NCI-H1436 (cell line): ENCODE results near the gene COL8A1.

ENCODE experiments used
- DNase-seq: peaks from one replicate; lab custom pipeline; 2025; lab: John Stamatoyannopoulos, UW

The COL8A1 gene

GRCh38 chr3:99674086-99674789 lies 35.8 kb downstream of the COL8A1 start:
- DNase-seq: no peak

- no peak for DNase-seq
Measured at GRCh38 chr3:99678023-99678422, 39.6 kb downstream of the COL8A1 start.

- no peak for DNase-seq
Measured at GRCh38 chr3:99678896-99679295, 40.5 kb downstream of the COL8A1 start.

GRCh38 chr3:99681512-99681911 lies 43.1 kb downstream of the COL8A1 start:
- no peak for DNase-seq

GRCh38 chr3:99681976-99682375 lies 43.6 kb downstream of the COL8A1 start:
- DNase-seq: no peak

GRCh38 chr3:99683465-99683864 lies 45.1 kb downstream of the COL8A1 start:
- no peak for DNase-seq

- no peak for DNase-seq
Measured at GRCh38 chr3:99683876-99684275, 45.5 kb downstream of the COL8A1 start.

- no peak for DNase-seq
Measured at GRCh38 chr3:99684644-99685043, 46.2 kb downstream of the COL8A1 start.

GRCh38 chr3:99686469-99686868 lies 48.1 kb downstream of the COL8A1 start:
- DNase-seq: no peak

GRCh38 chr3:99686955-99687612 lies 48.7 kb downstream of the COL8A1 start:
- DNase-seq: peak; percentile 11

GRCh38 chr3:99690761-99691369 lies 52.5 kb downstream of the COL8A1 start:
- no peak for DNase-seq

GRCh38 chr3:99693636-99694035 lies 55.2 kb downstream of the COL8A1 start:
- no peak for DNase-seq

GRCh38 chr3:99696497-99696896 lies 58.1 kb downstream of the COL8A1 start:
- no peak for DNase-seq

GRCh38 chr3:99697250-99697649 lies 58.9 kb downstream of the COL8A1 start:
- no peak for DNase-seq

GRCh38 chr3:99698932-99699331 lies 60.5 kb downstream of the COL8A1 start:
- no peak for DNase-seq

GRCh38 chr3:99699841-99700240 lies 61.4 kb downstream of the COL8A1 start:
- no peak for DNase-seq

- DNase-seq: no peak
Measured at GRCh38 chr3:99700631-99701268, 62.4 kb downstream of the COL8A1 start.

GRCh38 chr3:99702953-99703943 lies 64.9 kb downstream of the COL8A1 start:
- DNase-seq: no peak

- no peak for DNase-seq
Measured at GRCh38 chr3:99704417-99704816, 66.0 kb downstream of the COL8A1 start.

GRCh38 chr3:99706410-99706809 lies 68.0 kb downstream of the COL8A1 start:
- DNase-seq: no peak

- DNase-seq: no peak
Measured at GRCh38 chr3:99708207-99708745, 69.9 kb downstream of the COL8A1 start.
